CD4-positive, alpha-beta memory T cell (primary cell): Measurements from ENCODE around the gene PFN3. TPM values are rescaled to one million over a fixed set of nuclear protein-coding genes. Genes with fewer than 3 reads are reported as not detected.

Source experiments
- CTCF ChIA-PET: fragments of 350-600 bp; sonication (Branson Sonifier 250); formaldehyde crosslinking; loops from one replicate; lab custom pipeline; 2021; ENCODE audit warnings: inconsistent platforms; ENCODE audit not compliant: partially characterized antibody; lab: Charles Lee
- POLR2A ChIA-PET: fragments of 350-600 bp; sonication (Branson Sonifier 250); formaldehyde crosslinking; loops from one replicate; lab custom pipeline; 2021; ENCODE audit not compliant: partially characterized antibody; lab: Charles Lee
- DNase-seq, 5 donors: peaks; one replicate each; pipeline versions ENCODE4 v3.0.0 to v3.0.0-alpha.2; 2020 to 2022; ENCODE audit warnings: mixed read lengths in 1 of 5
- H3K27ac ChIP-seq: one replicate; pipeline ENCODE4 v1.7.0; 2013; ENCODE audit warnings: low read depth, low read length
- H3K27me3 ChIP-seq: 2 replicates; pipeline ENCODE4 v1.7.0; 2013; ENCODE audit warnings: mild to moderate bottlenecking, low read length, moderate library complexity; ENCODE audit not compliant: insufficient read depth
- H3K36me3 ChIP-seq: 2 replicates; pipeline ENCODE4 v1.7.0; 2013; ENCODE audit warnings: mild to moderate bottlenecking, low read length, moderate library complexity; ENCODE audit not compliant: insufficient read depth
- H3K4me1 ChIP-seq: 2 replicates; pipeline ENCODE4 v1.7.0; 2013; ENCODE audit warnings: mild to moderate bottlenecking, low read length, moderate library complexity; ENCODE audit not compliant: insufficient read depth
- H3K4me3 ChIP-seq, 2 donors: one replicate each; pipeline ENCODE4 v1.7.0; 2013; ENCODE audit warnings: low read length in 2 of 2, mild to moderate bottlenecking in 1 of 2
- H3K9me3 ChIP-seq, 2 donors: one replicate each; pipeline ENCODE4 v1.7.0; 2013; ENCODE audit warnings: low read length in 2 of 2, control low read depth in 1 of 2; ENCODE audit not compliant: control insufficient read depth in 1 of 2
- H3K27ac Mint-ChIP-seq, 7 donors: one replicate each; pipeline ENCODE4 v1.8.0; 2020 to 2021; ENCODE audit warnings: mixed read lengths in 7 of 7, mild to moderate bottlenecking in 6 of 7, inconsistent platforms in 3 of 7, moderate library complexity in 3 of 7
- H3K27me3 Mint-ChIP-seq, 2 donors: one replicate each; pipeline ENCODE4 v1.8.0; 2020 to 2021; ENCODE audit warnings: mixed read lengths in 2 of 2
- H3K36me3 Mint-ChIP-seq, 2 donors: one replicate each; pipeline ENCODE4 v1.8.0; 2020 to 2021; ENCODE audit warnings: mixed read lengths in 2 of 2, inconsistent platforms in 1 of 2, mild to moderate bottlenecking in 1 of 2
- H3K4me1 Mint-ChIP-seq, 4 donors: one replicate each; pipeline ENCODE4 v1.8.0; 2020 to 2021; ENCODE audit warnings: mixed read lengths in 4 of 4, mild to moderate bottlenecking in 1 of 4
- H3K4me3 Mint-ChIP-seq, 8 donors: one replicate each; pipeline ENCODE4 v1.8.0; 2020 to 2021; ENCODE audit warnings: mixed read lengths in 8 of 8, mild to moderate bottlenecking in 7 of 8, moderate library complexity in 6 of 8, inconsistent platforms in 3 of 8
- H3K9me3 Mint-ChIP-seq, 8 donors: one replicate each; pipeline ENCODE4 v1.8.0; 2020 to 2021; ENCODE audit warnings: mixed read lengths in 8 of 8, mild to moderate bottlenecking in 5 of 8, inconsistent platforms in 3 of 8, moderate library complexity in 1 of 8
- intact Hi-C: fragments of 100-400 bp; cut with micrococcal nuclease; formaldehyde crosslinking; loops from one replicate; pipeline ENCODE4 v1.15.1; 2023
- polyA plus RNA-seq, 2 donors: library from polyadenylated mRNA; unstranded; fragments of 300-500 nt; fragmentation: Illumina TruSeq; gene quantifications; one replicate each; pipeline ENCODE4 v1.2.3, GENCODE V29; 2021
- total RNA-seq, 2 experiments: library from RNA; stranded (reverse); gene quantifications; one replicate each; pipeline ENCODE4 v1.2.3, GENCODE V29; 2021

The PFN3 gene
- total and polyA plus RNA-seq, 4 experiments from 2014 or later = not detected

- DNase-seq = no peak
- H3K36me3 ChIP-seq = no peaks in the 10 kb centered on the region
- H3K4me1 ChIP-seq = peaks cover 39% of the 10 kb centered on the region
- no peak overlapping the region for H3K4me3 ChIP-seq
- H3K27ac ChIP-seq = no peak overlapping the region
- Mint-ChIP-seq H3K9me3 (no peaks in the 10 kb centered on the region), H3K4me3 (peak overlapping the region in 1 of 8 donors; percentile 52), H3K27ac (peak overlapping the region in 4 of 7 donors; percentile 30 to 84 (median 61)), H3K4me1 (peaks cover 6 to 37% (median 23%) of the 10 kb centered on the region in 4 donors), H3K27me3 (no peaks in the 10 kb centered on the region), H3K36me3 (no peaks in the 10 kb centered on the region)
- ChIA-PET POLR2A (interaction anchor here (1.1 to 7.1 kb wide), 9 partner anchors 9 to 92 kb away, joined by 4 to 555 read pairs (median 19); partner anchors contain the start of genes GRK6, PDLIM7, PRR7 and SLC34A1), CTCF (interaction anchor here (1.0 to 16.6 kb wide), 16 partner anchors 12 to 292 kb away, joined by 3 to 821 read pairs (median 32); partner anchors contain the start of genes GRK6, LMAN2, MXD3 and PDLIM7)
- intact Hi-C loops = no loop called here
- no peaks in the 10 kb centered on the region for H3K27me3 ChIP-seq
- no peaks in the 10 kb centered on the region for H3K9me3 ChIP-seq
Observed at GRCh38 chr5:177405312-177405711, 4.9 kb upstream of the PFN3 start.

GRCh38 chr5:177404641-177405179 is 4.2 kb upstream of the PFN3 start:
- Histone ChIP-seq H3K4me3 (no peak overlapping the region), H3K27me3 (no peaks in the 10 kb centered on the region), H3K27ac (peak overlapping the region; percentile 63), H3K4me1 (peaks cover 39% of the 10 kb centered on the region), H3K36me3 (no peaks in the 10 kb centered on the region), H3K9me3 (no peaks in the 10 kb centered on the region)
- peak overlapping the region; percentile 4 to 90 (median 50) for H3K4me3 Mint-ChIP-seq
- ChIA-PET CTCF (interaction anchor here (1.0 to 16.6 kb wide), 27 partner anchors 8 to 870 kb away, joined by 3 to 821 read pairs (median 16); partner anchors contain the start of genes GRK6, LMAN2, MXD3 and PDLIM7), POLR2A (interaction anchor here (0.8 to 7.1 kb wide), 17 partner anchors 8 to 101 kb away, joined by 3 to 555 read pairs (median 9); partner anchors contain the start of genes GRK6, PDLIM7, PRELID1 and PRR7)
- no peaks in the 10 kb centered on the region for H3K36me3 Mint-ChIP-seq
- intact Hi-C loops = loop anchor here (1.0 to 5.0 kb wide), 3 partner anchors 42 to 93 kb away; partner anchors contain the start of gene PDLIM7
- H3K27me3 Mint-ChIP-seq = no peaks in the 10 kb centered on the region
- DNase-seq = no peak
- H3K27ac Mint-ChIP-seq = peak overlapping the region in 6 of 7 donors; percentile 35 to 84 (median 58)
- H3K4me1 Mint-ChIP-seq = peaks cover 6 to 36% (median 22%) of the 10 kb centered on the region in 4 donors
- no peaks in the 10 kb centered on the region for H3K9me3 Mint-ChIP-seq

GRCh38 chr5:177403792-177404640 is 3.6 kb upstream of the PFN3 start:
- H3K36me3 ChIP-seq = no peaks in the 10 kb centered on the region
- Mint-ChIP-seq H3K9me3 (no peaks in the 10 kb centered on the region), H3K36me3 (no peaks in the 10 kb centered on the region), H3K4me3 (peak overlapping the region; percentile 82 to 93 (median 86)), H3K27ac (peak overlapping the region in 6 of 7 donors; percentile 57 to 88 (median 80)), H3K27me3 (no peaks in the 10 kb centered on the region), H3K4me1 (peaks cover 6 to 36% (median 22%) of the 10 kb centered on the region in 4 donors)
- H3K4me3 ChIP-seq = peak overlapping the region; percentile 42 to 70
- peak overlapping the region; percentile 63 for H3K27ac ChIP-seq
- no peaks in the 10 kb centered on the region for H3K9me3 ChIP-seq
- H3K27me3 ChIP-seq = no peaks in the 10 kb centered on the region
- POLR2A ChIA-PET = interaction anchor here (0.7 to 7.1 kb wide), 25 partner anchors 9 to 100 kb away, joined by 3 to 555 read pairs (median 9); partner anchors contain the start of genes GRK6, LMAN2, PDLIM7 and PRELID1
- DNase-seq = peak; percentile 84 to 85 (median 85)
- CTCF ChIA-PET = interaction anchor here (0.9 to 16.6 kb wide), 33 partner anchors 9 to 869 kb away, joined by 3 to 821 read pairs (median 10); partner anchors contain the start of genes DDX41, GRK6, LMAN2 and MXD3
- H3K4me1 ChIP-seq = peaks cover 39% of the 10 kb centered on the region
- intact Hi-C loops = loop anchor here (1.0 to 5.0 kb wide), 6 partner anchors 22 to 93 kb away; partner anchors contain the start of genes GRK6, PDLIM7 and PRR7

GRCh38 chr5:177403102-177403791 is 2.8 kb upstream of the PFN3 start:
- H3K9me3 ChIP-seq = no peaks in the 10 kb centered on the region
- H3K4me3 ChIP-seq = peak overlapping the region; percentile 52 to 70
- POLR2A ChIA-PET = interaction anchor here (0.7 to 7.1 kb wide), 25 partner anchors 9 to 98 kb away, joined by 3 to 555 read pairs (median 9); partner anchors contain the start of genes GRK6, LMAN2, PDLIM7 and PRR7
- no peaks in the 10 kb centered on the region for H3K9me3 Mint-ChIP-seq
- DNase-seq = peak; percentile 63 to 77 (median 68)
- H3K4me1 ChIP-seq = peaks cover 39% of the 10 kb centered on the region
- H3K27me3 Mint-ChIP-seq = no peaks in the 10 kb centered on the region
- intact Hi-C loops = loop anchor here (1.0 to 5.0 kb wide), 4 partner anchors 23 to 44 kb away; partner anchors contain the start of genes GRK6 and PRR7
- no peaks in the 10 kb centered on the region for H3K36me3 ChIP-seq
- peaks cover 6 to 36% (median 22%) of the 10 kb centered on the region in 4 donors for H3K4me1 Mint-ChIP-seq
- no peaks in the 10 kb centered on the region for H3K27me3 ChIP-seq
- H3K4me3 Mint-ChIP-seq = peak overlapping the region; percentile 82 to 93 (median 86)
- no peaks in the 10 kb centered on the region for H3K36me3 Mint-ChIP-seq
- H3K27ac Mint-ChIP-seq = peak overlapping the region in 6 of 7 donors; percentile 57 to 93 (median 86)
- H3K27ac ChIP-seq = peak overlapping the region; percentile 63
- CTCF ChIA-PET = interaction anchor here (0.9 to 16.6 kb wide), 38 partner anchors 7 to 868 kb away, joined by 3 to 821 read pairs (median 8); partner anchors contain the start of genes DDX41, GRK6, LMAN2 and MXD3

- Histone ChIP-seq H3K27ac (peak overlapping the region; percentile 63), H3K4me1 (peaks cover 39% of the 10 kb centered on the region), H3K9me3 (no peaks in the 10 kb centered on the region), H3K36me3 (no peaks in the 10 kb centered on the region), H3K27me3 (no peaks in the 10 kb centered on the region), H3K4me3 (peak overlapping the region; percentile 52 to 70)
- intact Hi-C loops = loop anchor here (1.0 to 5.0 kb wide), 7 partner anchors 12 to 288 kb away; partner anchors contain the start of genes GRK6 and PRR7
- Mint-ChIP-seq H3K27me3 (no peaks in the 10 kb centered on the region), H3K27ac (peak overlapping the region; percentile 51 to 93 (median 84)), H3K4me3 (peak overlapping the region; percentile 82 to 93 (median 86)), H3K36me3 (no peaks in the 10 kb centered on the region), H3K9me3 (peaks cover 0 to 1% (median 0%) of the 10 kb centered on the region in 8 donors), H3K4me1 (peaks cover 6 to 36% (median 22%) of the 10 kb centered on the region in 4 donors)
- DNase-seq = peak; percentile 65 to 78 (median 71)
- POLR2A ChIA-PET = interaction anchor here (0.7 to 7.1 kb wide), 24 partner anchors 10 to 289 kb away, joined by 3 to 555 read pairs (median 8); partner anchors contain the start of genes B4GALT7, GRK6, LMAN2 and PDLIM7
- CTCF ChIA-PET = interaction anchor here (0.7 to 16.6 kb wide), 36 partner anchors 8 to 292 kb away, joined by 3 to 821 read pairs (median 7); partner anchors contain the start of genes DDX41, GRK6, LMAN2 and MXD3
Observed at GRCh38 chr5:177402271-177403043, 2.0 kb upstream of the PFN3 start.
